Dendritic cell treated with granulocyte-macrophage colony-stimulating factor and Interleukin-4, amounts not matched to agents 40 ng/mL and 50 ng/mL, for 4 days (primary cell): ENCODE measurements around the gene NAT14.

Experiments
- H3K27ac Mint-ChIP-seq: one replicate; pipeline ENCODE4 v1.8.0; 2022; ENCODE audit warnings: mild to moderate bottlenecking, mixed read lengths
- H3K27me3 Mint-ChIP-seq: one replicate; pipeline ENCODE4 v1.8.0; 2022; ENCODE audit warnings: mild to moderate bottlenecking, mixed read lengths
- H3K36me3 Mint-ChIP-seq: one replicate; pipeline ENCODE4 v1.8.0; 2022; ENCODE audit warnings: low read depth, mixed read lengths
- H3K4me1 Mint-ChIP-seq: one replicate; pipeline ENCODE4 v1.8.0; 2022; ENCODE audit warnings: low read depth, mixed read lengths
- H3K4me3 Mint-ChIP-seq: one replicate; pipeline ENCODE4 v1.8.0; 2022; ENCODE audit warnings: mild to moderate bottlenecking, moderate library complexity, mixed read lengths
- H3K9me3 Mint-ChIP-seq: one replicate; pipeline ENCODE4 v1.8.0; 2022; ENCODE audit warnings: mixed read lengths
- intact Hi-C: fragments of 100-400 bp; cut with micrococcal nuclease; formaldehyde crosslinking; loops from one replicate; pipeline ENCODE4 v1.15.0; 2022

The NAT14 gene, protein sequence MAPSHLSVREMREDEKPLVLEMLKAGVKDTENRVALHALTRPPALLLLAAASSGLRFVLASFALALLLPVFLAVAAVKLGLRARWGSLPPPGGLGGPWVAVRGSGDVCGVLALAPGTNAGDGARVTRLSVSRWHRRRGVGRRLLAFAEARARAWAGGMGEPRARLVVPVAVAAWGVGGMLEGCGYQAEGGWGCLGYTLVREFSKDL

DNA sequence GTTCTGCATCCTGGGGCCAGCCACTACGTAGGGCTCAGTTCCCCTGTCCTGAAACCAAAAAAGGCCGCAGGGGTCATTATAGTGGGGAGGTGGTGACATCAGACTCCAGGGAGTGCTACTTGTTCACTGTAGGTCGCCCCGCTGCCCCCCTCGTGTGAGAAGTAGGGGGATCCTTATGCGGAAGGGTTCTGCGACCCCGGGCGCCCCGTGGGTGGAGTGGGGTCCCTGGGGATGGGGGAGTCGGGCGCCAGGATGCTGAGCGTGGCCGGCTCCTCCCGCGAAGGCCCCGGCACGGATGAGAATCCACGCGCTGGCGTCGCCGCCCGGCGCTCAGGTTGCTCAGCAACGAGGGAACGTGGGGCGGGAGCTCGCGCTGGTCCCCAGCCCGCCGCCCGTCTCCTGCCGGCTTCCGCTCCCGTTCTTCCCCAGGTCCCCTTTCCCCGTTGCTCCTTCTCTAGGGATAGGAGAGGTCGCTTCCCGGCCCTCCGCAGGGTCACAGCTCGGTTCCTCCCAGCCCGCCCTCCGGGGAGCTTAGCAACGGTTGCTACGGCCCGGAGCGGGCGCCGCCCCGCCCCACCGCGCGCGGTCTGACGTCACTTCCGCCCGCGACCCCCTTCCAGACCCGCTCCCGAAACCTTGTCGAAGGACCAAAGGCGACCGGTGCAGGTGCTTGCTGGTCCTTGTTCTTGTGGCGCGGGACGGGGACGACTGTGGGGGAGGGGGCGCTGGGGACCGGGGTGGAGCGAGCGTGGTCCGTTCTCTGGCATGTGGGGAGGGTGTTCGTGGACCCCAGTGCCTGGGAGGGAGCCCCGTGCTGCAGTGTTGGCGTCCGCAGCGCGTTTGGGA, at the start of gene NAT14:
TSS of gene NAT14 (plus strand) at position 596 of the 846 bp plus-strand sequence. CDS start 521 bp downstream, outside the sequence.
- Mint-ChIP-seq H3K27ac (no peak within 1 kb of the TSS), H3K36me3 (peaks cover 31% of the 10 kb centered on the region), H3K9me3 (no peaks in the 10 kb centered on the region), H3K27me3 (peaks cover 38% of the 10 kb centered on the region), H3K4me1 (peaks cover 37% of the 10 kb centered on the region), H3K4me3 (peak within 1 kb of the TSS; percentile 64)
- intact Hi-C loops: no loop called here

DNA sequence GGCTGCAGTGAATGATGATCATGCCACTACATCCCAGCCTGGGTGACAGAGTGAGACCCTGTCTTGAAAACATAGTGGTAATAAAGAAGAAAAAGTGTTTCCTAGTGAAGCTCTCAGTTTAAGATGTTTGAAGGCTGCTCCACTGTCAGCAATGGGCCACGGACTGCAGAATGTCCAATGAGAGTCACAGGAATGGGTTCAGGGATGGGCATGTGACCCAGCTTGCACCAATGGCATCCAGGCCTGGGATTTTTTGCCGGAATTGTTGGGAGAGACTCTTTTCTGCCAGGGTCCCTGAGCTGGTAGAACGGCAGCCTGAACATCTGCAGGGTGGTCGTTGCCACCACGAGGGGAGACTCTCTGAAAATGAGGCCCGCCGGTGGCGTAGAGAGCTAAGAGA, 48.1 kb upstream of the NAT14 start:
- H3K4me3 Mint-ChIP-seq: no peak overlapping the region
- no peak overlapping the region for H3K27ac Mint-ChIP-seq
- intact Hi-C loops: no loop called here
- H3K36me3 Mint-ChIP-seq: no peaks in the 10 kb centered on the region
- no peaks in the 10 kb centered on the region for H3K9me3 Mint-ChIP-seq
- H3K4me1 Mint-ChIP-seq: peaks cover 33% of the 10 kb centered on the region
- H3K27me3 Mint-ChIP-seq: peaks cover 61% of the 10 kb centered on the region

DNA sequence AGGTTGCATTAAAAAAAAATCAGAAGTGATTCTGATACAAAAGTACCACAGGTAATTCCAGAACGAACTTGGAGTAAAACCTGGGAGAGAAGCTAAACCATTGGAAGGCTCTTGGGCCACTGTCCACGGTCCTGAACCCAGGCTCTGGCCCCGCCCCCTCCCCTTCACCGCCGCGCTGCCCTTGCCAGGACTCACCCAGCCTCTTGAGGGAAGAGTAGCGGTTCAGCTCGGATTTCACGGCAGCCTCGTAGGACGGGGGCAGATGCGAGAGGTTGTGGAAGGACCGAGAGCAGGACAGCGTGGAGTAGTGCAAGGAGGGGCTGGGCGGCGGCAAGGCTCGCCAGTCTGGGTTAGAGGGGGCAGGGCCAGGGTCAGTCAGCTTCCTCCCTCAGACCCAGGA, 47.6 kb upstream of the NAT14 start:
- H3K4me3 Mint-ChIP-seq: no peak overlapping the region
- no peaks in the 10 kb centered on the region for H3K9me3 Mint-ChIP-seq
- H3K27ac Mint-ChIP-seq: no peak overlapping the region
- peaks cover 60% of the 10 kb centered on the region for H3K27me3 Mint-ChIP-seq
- H3K36me3 Mint-ChIP-seq: no peaks in the 10 kb centered on the region
- peaks cover 34% of the 10 kb centered on the region for H3K4me1 Mint-ChIP-seq
- intact Hi-C loops: no loop called here

DNA sequence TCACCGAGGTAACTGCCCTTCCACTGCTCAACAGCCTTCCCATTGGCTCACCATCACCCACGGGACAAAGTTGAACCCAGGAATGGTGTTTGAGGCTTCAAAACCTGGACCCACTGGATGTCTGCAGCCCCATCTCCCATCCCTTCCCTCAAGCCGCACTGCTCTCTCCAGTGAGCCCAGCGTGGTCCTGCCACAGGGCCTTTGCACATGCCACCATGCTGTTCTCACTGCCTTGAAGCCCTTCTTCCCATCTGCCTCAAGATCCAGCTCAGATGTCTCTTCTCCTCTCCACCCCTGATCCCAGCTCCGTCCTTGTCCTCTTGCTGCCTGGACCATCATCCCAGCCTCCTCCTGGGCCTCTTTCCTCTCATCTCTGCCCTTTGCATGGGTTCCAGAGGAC, 45.9 kb upstream of the NAT14 start:
- no peaks in the 10 kb centered on the region for H3K36me3 Mint-ChIP-seq
- H3K9me3 Mint-ChIP-seq: no peaks in the 10 kb centered on the region
- H3K27me3 Mint-ChIP-seq: peaks cover 68% of the 10 kb centered on the region
- H3K4me3 Mint-ChIP-seq: no peak overlapping the region
- no peak overlapping the region for H3K27ac Mint-ChIP-seq
- intact Hi-C loops: no loop called here
- peaks cover 42% of the 10 kb centered on the region for H3K4me1 Mint-ChIP-seq

DNA sequence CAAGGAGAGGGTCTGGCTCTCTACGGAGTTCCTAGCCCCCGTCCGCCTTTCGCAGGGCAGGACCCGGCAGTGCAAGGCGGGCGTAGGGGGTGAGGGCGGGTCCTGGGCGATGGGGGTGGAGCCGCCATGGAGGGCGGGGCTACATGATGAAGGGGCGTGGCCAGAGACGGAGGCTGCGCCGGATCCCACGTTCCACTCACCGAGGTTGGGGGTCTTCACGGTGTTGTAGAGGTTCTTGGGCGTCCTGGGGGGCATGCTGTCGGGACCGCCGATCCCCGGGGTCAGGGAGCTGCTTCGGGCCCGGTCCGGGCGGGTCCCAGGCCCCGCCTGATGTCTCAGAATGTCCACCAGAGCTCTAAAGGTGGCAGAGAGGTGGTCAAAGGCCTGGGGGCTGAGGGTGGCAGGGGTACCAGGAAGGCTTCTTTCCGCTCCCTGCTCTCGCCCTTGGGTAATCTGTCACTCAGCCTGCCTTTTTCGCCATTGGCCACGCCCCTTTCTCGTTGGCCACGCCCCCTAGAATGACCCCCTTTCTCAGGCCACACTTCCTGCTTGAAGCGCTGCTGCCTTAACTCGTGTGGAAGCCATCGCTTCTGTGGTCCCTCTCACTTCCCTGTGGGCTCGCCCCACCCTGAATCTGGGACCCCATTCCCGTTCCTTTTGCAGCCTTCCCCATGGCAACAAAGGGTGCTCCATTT, 44.4 kb upstream of the NAT14 start:
- no peaks in the 10 kb centered on the region for H3K9me3 Mint-ChIP-seq
- no peaks in the 10 kb centered on the region for H3K36me3 Mint-ChIP-seq
- intact Hi-C loops: no loop called here
- H3K27ac Mint-ChIP-seq: peak overlapping the region; percentile 66
- peaks cover 42% of the 10 kb centered on the region for H3K4me1 Mint-ChIP-seq
- peak overlapping the region; percentile 2 for H3K4me3 Mint-ChIP-seq
- peaks cover 83% of the 10 kb centered on the region for H3K27me3 Mint-ChIP-seq

DNA sequence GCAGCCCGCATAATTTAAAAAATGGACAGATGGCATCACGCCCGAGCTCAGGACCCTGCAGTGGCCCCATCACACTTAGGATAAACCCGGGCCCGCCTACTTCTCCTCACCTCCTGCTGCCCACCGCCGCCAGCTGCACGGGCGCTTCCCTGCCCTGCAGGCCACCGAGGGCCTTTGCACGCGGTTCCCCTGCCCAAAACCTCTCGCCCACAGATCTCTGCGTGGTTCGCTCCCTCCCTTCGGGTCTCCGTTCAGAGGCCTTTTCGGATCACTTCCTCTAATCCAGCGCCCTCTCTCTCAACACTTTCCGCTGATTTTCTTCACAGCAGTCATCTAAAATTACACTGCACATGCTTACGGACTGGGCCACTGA, 43.7 kb upstream of the NAT14 start:
- Mint-ChIP-seq H3K27ac (peak overlapping the region; percentile 66), H3K36me3 (no peaks in the 10 kb centered on the region), H3K4me3 (peak overlapping the region; percentile 40), H3K27me3 (peaks cover 87% of the 10 kb centered on the region), H3K9me3 (no peaks in the 10 kb centered on the region), H3K4me1 (peaks cover 42% of the 10 kb centered on the region)
- intact Hi-C loops: no loop called here

DNA sequence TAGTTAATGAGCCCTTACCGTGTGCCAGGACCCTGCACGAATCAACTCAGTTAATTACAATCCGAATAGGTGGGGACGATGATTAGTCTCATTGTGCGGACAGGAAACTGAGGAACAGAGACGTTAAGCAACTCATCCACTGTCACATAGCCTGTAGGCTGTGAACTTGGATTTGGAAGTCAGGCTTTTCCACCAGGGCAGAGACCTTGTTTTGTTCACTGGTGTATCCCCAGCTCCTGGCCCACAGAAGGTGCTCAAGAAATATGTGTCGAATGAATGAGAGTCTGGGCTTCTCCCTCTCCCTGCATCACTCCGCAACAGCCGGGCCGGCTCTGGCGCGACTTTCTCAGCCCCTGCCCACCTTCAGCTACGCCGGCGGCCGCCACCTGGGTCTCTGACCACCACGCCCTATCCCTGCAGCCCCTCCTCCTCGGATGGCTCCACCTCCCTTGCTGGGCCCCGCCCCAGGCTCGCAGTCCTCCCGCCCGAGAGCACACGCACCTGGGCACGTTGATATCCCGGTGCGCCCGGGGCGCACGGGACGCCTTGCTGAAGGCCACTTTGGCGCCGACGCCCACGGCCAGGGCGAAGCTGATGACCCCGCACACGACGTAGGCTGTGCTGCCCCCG, 43.2 kb upstream of the NAT14 start:
- Mint-ChIP-seq H3K4me3 (no peak overlapping the region), H3K27ac (peak overlapping the region; percentile 66), H3K4me1 (peaks cover 42% of the 10 kb centered on the region), H3K36me3 (no peaks in the 10 kb centered on the region), H3K27me3 (peaks cover 85% of the 10 kb centered on the region), H3K9me3 (no peaks in the 10 kb centered on the region)
- intact Hi-C loops: no loop called here

DNA sequence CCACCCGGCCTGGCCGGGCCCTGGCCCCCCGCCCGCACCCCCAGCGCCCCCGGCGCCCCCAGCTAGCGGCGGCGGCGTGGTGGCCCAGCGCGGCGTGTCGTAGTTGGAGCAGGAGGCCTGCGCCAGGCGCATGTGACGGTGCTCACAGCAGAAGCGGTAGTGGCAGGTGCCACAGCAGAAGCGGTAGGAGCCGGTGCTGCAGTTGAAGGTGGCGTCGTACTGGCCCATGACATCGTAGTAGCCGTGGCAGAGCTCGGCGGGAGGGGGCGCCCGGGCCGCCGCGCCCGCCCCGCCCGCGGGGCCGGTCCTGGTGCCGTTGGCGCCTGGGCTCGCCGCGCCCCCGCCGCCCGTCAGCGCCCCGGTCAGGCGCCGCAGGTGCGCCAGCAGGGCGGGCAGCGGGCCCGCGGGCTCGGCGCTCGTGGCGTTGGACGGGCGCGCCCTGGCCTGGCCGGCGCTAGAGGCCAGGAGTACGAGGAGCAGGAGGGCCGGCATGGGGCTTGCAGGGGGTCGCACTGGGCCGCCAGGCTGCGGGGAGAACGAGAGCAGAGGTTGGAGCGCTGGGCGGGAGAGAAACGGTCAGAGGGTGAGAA, 42.5 kb upstream of the NAT14 start:
- H3K4me1 Mint-ChIP-seq: peaks cover 39% of the 10 kb centered on the region
- H3K9me3 Mint-ChIP-seq: no peaks in the 10 kb centered on the region
- H3K27me3 Mint-ChIP-seq: peaks cover 79% of the 10 kb centered on the region
- H3K4me3 Mint-ChIP-seq: peak overlapping the region; percentile 39
- intact Hi-C loops: no loop called here
- no peaks in the 10 kb centered on the region for H3K36me3 Mint-ChIP-seq
- no peak overlapping the region for H3K27ac Mint-ChIP-seq

DNA sequence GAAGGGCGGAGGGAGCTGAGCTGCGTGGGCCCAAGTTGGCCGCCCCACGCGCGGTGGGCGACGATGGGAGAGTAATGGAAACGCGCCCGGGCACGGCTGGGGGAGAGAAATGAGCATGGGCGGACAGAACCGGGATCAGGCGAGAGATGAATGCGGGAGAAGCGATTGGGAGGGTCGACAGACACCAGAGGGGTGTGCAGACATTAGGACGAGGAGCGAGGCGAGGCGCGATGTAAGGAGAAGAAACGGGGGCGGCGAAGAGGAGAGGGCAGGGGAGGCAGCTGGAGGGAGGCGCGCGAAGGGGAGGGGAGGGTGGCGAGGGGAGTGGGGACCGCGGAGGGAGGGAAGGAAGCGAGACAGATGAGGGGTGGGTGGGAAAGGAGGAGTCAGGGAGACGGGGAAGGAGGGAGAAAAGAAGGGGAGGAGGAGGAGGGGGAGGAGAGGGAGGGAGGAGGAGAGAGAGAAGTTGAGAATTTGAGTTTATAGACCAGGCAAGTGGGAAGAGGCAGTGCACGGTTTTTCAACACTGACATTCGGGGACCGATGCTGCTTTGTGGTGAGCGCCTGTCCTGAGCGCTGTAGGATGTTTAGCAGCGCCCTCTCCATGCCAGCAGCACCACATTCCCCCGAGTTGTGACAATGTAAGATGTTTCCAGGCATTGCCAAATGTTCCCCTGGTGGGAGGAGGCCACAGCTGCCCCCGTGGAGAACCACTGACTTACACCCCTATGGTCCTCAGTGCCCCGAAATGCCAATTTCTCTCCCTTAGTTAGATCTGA, 41.8 kb upstream of the NAT14 start, which contains the start of gene SHISA7:
TSS of gene SHISA7 (minus strand) at position 256 of the 779 bp plus-strand sequence. CDS start 437 bp downstream, outside the sequence.
- Mint-ChIP-seq H3K4me3 (peak within 1 kb of the TSS; percentile 39), H3K27ac (no peak within 1 kb of the TSS), H3K4me1 (peaks cover 37% of the 10 kb centered on the region), H3K36me3 (no peaks in the 10 kb centered on the region), H3K27me3 (peaks cover 73% of the 10 kb centered on the region), H3K9me3 (no peaks in the 10 kb centered on the region)
- intact Hi-C loops: no loop called here

DNA sequence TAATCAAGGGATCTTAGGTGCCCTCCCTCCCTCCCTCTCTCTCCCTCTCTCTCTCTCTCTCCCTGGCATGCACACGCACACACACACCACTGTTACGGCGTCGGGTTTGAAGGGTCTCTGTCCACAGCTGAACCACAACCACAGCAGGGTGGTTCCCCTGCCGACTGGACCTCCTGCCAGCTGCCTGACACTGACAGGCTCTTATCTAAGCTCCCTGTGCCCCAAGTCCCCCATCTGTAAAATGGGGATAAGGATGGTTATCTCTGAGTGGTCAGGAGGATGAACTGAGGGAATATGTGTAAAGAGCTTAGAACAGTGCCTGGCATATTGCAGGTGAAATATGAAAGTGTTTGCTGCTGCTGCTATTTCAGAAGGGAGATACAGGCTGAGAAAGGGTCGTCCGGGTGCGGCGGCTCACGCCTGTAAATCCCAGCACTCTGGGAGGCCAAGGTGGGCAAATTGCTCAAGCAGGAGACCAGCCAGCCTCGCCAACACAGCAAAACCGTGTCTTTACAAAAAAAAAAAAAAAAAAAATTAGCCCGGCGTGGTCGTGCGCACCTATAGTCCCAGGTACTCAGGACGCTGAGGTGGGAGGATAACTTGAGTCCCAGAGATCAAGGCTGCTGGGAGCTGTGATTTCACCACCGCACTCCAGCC, 41.0 kb upstream of the NAT14 start:
- Mint-ChIP-seq H3K27ac (no peak overlapping the region), H3K4me3 (no peak overlapping the region), H3K4me1 (peaks cover 36% of the 10 kb centered on the region), H3K9me3 (no peaks in the 10 kb centered on the region), H3K36me3 (no peaks in the 10 kb centered on the region), H3K27me3 (peaks cover 66% of the 10 kb centered on the region)
- intact Hi-C loops: no loop called here

DNA sequence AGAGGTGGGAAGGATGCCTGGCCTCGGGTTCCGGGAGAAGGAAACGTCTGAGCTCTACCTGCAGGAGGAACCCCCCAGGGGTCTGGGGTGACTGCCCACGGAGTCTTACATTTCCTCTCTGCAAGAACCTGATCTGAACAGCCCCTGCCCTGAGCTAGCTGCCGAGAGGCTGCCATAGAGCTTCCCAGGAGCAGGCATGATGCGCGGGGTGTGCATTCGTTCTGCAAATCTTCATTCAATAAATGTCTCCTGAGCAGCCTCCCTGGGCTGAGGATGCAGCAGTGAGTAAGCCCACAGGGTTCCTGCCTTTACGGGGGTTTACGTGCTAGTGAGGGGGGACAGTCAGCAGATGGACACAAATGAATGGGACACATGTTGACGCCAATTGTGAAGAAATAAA, 40.3 kb upstream of the NAT14 start:
- H3K4me1 Mint-ChIP-seq: peaks cover 29% of the 10 kb centered on the region
- no peaks in the 10 kb centered on the region for H3K36me3 Mint-ChIP-seq
- no peak overlapping the region for H3K27ac Mint-ChIP-seq
- intact Hi-C loops: no loop called here
- peaks cover 59% of the 10 kb centered on the region for H3K27me3 Mint-ChIP-seq
- H3K9me3 Mint-ChIP-seq: no peaks in the 10 kb centered on the region
- no peak overlapping the region for H3K4me3 Mint-ChIP-seq

DNA sequence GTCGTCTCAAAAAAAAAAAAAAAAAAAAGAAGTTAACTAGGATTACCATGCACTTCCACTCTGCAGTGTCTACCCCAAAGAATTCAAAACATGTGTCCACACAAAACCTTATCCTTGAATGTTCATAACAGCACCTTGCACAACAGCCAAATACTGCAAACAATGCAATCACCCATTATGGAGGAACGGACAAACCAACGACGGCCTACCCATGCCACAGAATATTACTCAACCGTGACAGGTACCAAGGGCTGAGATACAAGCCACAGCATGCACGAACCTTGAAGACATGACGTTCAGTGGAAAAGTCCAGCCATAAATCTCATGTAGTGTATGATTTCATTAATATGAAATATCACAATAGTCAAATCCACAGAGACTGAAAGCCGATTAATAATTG, 38.9 kb upstream of the NAT14 start:
- Mint-ChIP-seq H3K4me3 (no peak overlapping the region), H3K27me3 (peaks cover 56% of the 10 kb centered on the region), H3K4me1 (peaks cover 17% of the 10 kb centered on the region), H3K36me3 (no peaks in the 10 kb centered on the region), H3K27ac (no peak overlapping the region), H3K9me3 (no peaks in the 10 kb centered on the region)
- intact Hi-C loops: no loop called here
